HUES6 (cell line): ENCODE results near the gene MOCS2.

Experiments used
- H3K27ac ChIP-seq: 2 replicates; pipeline ENCODE4 v1.7.0; 2013; ENCODE audit warnings: low read depth, mild to moderate bottlenecking, low read length, inconsistent platforms
- H3K27me3 ChIP-seq: 2 replicates; pipeline ENCODE4 v1.6.1; 2013; ENCODE audit warnings: low read length; ENCODE audit not compliant: control insufficient read depth, insufficient read depth
- H3K36me3 ChIP-seq: 2 replicates; pipeline ENCODE4 v1.6.1; 2013; ENCODE audit warnings: low read length; ENCODE audit not compliant: control insufficient read depth, insufficient read depth
- H3K4me1 ChIP-seq: 2 replicates; pipeline ENCODE4 v1.6.1; 2013; ENCODE audit warnings: low read length; ENCODE audit not compliant: control insufficient read depth, insufficient read depth
- H3K4me3 ChIP-seq: 2 replicates; pipeline ENCODE4 v1.5.1; 2013; ENCODE audit warnings: low read depth, low read length
- H3K9ac ChIP-seq: one replicate; pipeline ENCODE4 v1.6.1; 2013; ENCODE audit warnings: mild to moderate bottlenecking, low read length
- H3K9me3 ChIP-seq: 2 replicates; pipeline ENCODE4 v1.6.1; 2013; ENCODE audit warnings: low read depth, low read length; ENCODE audit not compliant: control insufficient read depth, insufficient read depth

Gene MOCS2

DNA sequence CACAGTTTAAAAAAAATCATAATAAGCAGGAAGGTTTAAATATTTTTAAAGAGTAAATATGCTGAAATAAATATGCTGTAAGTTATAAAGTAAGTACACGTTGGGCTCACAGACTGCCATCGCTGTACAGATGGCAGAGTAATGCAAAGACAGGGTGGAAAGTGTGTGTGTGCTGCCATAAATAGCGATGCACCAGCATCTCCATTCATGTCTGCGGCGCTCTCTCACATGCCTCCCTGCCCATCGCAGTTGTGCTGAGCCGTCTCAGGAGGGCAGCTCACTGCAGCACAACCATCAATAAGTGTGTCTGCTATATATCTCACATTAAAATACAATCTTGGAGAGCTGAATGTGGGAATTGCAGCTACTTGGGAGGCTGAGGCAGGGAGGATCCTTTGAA, 14.3 kb downstream of the MOCS2 start:
- Histone ChIP-seq H3K9me3 (no peaks in the 10 kb centered on the region), H3K4me1 (no peaks in the 10 kb centered on the region), H3K27me3 (no peaks in the 10 kb centered on the region), H3K4me3 (no peak overlapping the region), H3K36me3 (peaks cover 9% of the 10 kb centered on the region; the same call in 1 of the 2 replicates), H3K9ac (no peak overlapping the region), H3K27ac (no peak overlapping the region)

DNA sequence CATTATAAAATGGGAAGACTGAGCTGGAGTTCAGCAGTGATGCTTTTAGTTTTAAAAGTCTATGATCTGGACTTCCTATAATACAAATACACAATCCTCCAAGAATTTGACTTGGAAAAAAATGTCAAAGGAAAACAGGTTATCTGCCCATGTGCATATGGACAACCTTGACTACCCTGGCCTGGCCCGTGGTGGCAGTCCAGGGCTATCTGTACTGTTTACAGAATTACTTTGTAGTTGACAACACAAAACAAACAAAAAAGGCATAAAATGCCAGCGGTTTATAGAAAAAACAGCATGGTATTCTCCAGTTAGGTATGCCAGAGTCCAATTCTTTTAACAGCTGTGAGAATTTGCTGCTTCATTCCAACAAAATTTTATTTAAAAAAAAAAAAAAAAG, 17.3 kb downstream of the MOCS2 start:
- H3K4me3 ChIP-seq = no peak overlapping the region
- H3K27ac ChIP-seq = no peak overlapping the region
- H3K9ac ChIP-seq = no peak overlapping the region
- no peaks in the 10 kb centered on the region for H3K4me1 ChIP-seq
- H3K27me3 ChIP-seq = no peaks in the 10 kb centered on the region
- H3K9me3 ChIP-seq = no peaks in the 10 kb centered on the region
- no peaks in the 10 kb centered on the region for H3K36me3 ChIP-seq

DNA sequence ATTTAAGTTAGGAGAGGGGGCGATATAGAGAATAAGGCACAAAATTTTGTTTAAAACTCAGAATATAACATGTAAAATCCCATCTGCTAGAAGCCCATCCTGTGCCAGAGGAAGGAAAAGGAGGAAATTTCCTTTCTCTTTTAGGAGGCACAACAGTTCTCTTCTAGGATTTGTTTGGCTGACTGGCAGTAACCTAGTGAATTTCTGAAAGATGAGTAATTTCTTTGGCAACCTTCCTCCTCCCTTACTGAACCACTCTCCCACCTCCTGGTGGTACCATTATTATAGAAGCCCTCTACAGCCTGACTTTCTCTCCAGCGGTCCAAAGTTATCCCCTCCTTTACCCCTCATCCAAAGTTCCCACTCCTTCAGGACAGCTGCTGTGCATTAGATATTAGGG, 18.3 kb downstream of the MOCS2 start:
- Histone ChIP-seq H3K27me3 (no peaks in the 10 kb centered on the region), H3K4me1 (no peaks in the 10 kb centered on the region), H3K36me3 (no peaks in the 10 kb centered on the region), H3K4me3 (no peak overlapping the region), H3K27ac (no peak overlapping the region), H3K9me3 (no peaks in the 10 kb centered on the region), H3K9ac (no peak overlapping the region)

DNA sequence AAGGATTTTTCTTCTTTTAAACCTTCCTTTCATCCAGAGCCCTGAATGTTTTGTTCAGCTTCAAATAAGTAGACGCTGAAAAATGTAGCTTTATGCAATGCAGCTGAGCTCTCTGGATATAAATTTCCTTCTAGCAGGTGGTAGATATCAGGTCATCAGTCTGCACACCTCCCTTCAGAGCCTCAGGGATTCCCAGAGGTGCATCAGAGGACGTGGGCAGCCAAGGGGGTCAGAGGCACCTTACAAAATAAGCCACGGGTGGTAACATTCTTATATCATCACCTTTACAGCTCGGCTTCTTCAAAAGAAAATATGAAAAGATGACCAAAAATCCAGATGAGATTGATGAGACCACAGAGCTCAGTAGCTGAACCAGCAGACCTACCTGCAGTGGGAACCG, 19.3 kb downstream of the MOCS2 start:
- Histone ChIP-seq H3K4me3 (no peak overlapping the region), H3K27ac (no peak overlapping the region), H3K9ac (no peak overlapping the region)

DNA sequence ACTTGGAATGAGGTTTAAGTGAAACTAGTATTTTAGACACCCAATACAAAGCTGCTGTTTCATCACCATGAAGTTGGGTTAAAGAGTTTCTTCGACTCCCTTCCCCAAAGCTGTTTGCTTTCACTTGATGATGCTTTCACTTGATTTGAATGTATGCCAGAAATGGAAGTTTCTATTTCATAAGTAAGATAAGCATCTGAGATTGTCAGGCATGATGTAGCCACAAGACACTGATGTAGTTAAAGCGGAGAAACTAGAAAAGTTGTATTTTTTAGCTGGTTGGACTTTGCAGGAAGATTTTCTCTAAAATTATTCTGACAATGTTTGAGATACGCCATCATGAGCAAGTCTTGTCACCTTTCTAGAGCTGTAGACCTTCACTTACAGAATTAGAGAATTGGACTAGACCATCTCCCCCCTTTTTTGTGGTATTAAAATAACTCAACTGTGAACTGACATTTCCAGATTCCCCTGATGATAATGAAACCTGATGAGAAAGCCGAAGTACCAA, 20.0 kb downstream of the MOCS2 start:
- Histone ChIP-seq H3K4me3 (no peak overlapping the region), H3K9me3 (no peaks in the 10 kb centered on the region), H3K27me3 (no peaks in the 10 kb centered on the region), H3K9ac (no peak overlapping the region), H3K27ac (no peak overlapping the region), H3K4me1 (no peaks in the 10 kb centered on the region), H3K36me3 (no peaks in the 10 kb centered on the region)

More for the DNA sequence above, 19.3 kb downstream of the MOCS2 start:
- Histone ChIP-seq H3K36me3 (no peaks in the 10 kb centered on the region), H3K27me3 (no peaks in the 10 kb centered on the region), H3K4me1 (no peaks in the 10 kb centered on the region), H3K9me3 (no peaks in the 10 kb centered on the region)

DNA sequence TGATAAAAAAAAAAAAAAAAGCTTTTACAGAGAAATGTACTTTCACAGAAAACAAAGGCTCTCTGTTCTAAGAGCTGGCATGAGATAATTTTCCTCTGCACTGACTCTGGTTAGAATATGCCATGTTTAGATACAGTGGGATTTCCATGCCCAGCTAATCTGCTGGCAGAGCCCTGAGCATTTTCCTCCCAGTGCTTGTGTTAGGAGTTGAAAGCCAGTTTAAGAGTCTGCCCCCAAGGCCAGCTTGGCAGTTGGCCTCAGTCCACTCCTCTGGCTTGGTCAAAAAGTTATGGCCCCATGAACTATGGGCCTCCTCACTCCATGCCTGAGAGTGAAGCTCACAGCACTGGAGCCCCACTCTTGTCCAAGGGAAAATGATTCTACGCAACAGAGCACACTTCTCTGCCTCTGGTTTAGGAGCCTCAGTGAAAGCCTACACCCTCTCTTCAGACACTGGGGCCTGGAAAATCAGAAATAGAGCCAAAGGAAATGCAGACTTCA, 21.9 kb downstream of the MOCS2 start:
- Histone ChIP-seq H3K9me3 (no peaks in the 10 kb centered on the region), H3K27ac (no peak overlapping the region), H3K9ac (no peak overlapping the region), H3K4me1 (no peaks in the 10 kb centered on the region), H3K4me3 (no peak overlapping the region), H3K36me3 (peaks cover 2% of the 10 kb centered on the region; the same call in 1 of the 2 replicates), H3K27me3 (no peaks in the 10 kb centered on the region)

DNA sequence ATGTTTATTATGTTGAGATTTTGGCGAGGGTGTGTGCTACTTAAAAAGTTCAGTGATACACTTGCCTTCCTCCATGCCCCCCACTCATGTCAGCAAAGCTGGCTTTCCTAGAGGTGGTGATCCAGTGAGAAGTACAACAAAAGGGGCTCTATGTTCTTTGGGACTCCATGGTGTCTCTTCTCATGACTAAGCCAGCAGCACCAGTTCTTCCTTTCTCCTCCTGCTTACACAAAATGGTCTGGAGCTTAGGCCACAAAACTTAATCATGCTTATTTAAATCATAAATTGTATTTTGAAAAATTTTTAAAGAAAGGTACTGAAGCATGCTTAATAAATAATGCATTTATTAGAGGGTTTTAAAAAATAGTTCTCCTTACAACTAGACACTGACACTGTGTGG, 22.4 kb downstream of the MOCS2 start:
- H3K27ac ChIP-seq = no peak overlapping the region
- H3K4me1 ChIP-seq = no peaks in the 10 kb centered on the region
- no peaks in the 10 kb centered on the region for H3K9me3 ChIP-seq
- H3K27me3 ChIP-seq = no peaks in the 10 kb centered on the region
- H3K4me3 ChIP-seq = no peak overlapping the region
- no peak overlapping the region for H3K9ac ChIP-seq
- peaks cover 2% of the 10 kb centered on the region; the same call in 1 of the 2 replicates for H3K36me3 ChIP-seq

DNA sequence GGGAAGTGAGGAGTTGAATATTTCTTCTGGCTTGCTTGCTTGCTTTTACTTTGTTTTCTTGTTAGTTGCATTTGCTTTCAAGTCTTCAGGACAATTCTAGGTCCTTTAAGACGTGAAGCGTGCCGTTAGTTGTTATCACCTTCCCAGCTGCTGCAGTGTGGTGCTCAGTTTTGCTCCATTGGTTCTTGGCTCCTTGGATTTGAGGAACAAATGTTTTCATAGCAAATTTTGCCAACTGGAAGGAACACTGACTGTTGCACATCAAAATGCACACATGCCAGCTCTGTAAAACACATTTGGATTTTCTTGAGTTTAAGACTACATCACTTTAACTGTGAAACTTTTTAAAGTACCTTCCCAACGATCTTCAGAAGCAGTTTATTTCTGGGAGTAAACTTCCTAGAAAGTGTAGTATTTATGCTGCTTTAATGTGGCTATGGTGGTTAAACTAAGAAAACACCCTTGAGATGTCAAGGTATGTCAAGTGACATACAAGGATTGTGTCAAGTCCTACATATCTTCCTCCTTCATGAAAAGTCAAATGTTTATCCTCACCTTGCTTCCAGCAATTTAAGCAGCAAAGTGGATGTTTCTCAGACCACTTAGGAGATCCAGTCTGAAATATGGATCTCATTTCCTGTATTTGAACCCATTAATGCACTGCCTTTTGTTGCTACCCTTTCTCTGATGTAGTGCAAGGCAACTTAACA, 24.9 kb downstream of the MOCS2 start:
- no peak overlapping the region for H3K9ac ChIP-seq
- H3K4me1 ChIP-seq = no peaks in the 10 kb centered on the region
- H3K27me3 ChIP-seq = no peaks in the 10 kb centered on the region
- peaks cover 2% of the 10 kb centered on the region; the same call in 1 of the 2 replicates for H3K36me3 ChIP-seq
- H3K27ac ChIP-seq = no peak overlapping the region
- H3K9me3 ChIP-seq = no peaks in the 10 kb centered on the region
- H3K4me3 ChIP-seq = no peak overlapping the region

DNA sequence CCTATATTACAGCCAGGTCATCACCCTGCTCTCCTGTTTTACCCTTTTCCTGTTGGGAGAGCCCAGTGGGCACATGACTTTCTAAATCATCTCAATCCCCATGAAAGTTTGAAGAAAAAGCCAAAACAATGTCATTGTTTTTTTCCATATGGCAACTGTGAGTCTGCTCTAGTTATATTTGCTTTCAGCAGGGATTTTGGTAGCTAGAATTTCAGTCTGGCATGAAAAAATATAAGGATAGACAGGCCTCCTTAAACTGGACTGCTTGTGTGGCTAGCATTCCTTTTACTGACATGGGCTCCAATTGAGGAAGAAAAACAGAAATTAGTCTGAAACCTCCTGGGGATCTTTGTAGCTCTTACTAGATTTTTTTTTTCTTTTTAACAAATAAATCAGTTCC, 25.6 kb downstream of the MOCS2 start:
- no peaks in the 10 kb centered on the region for H3K4me1 ChIP-seq
- H3K9me3 ChIP-seq = no peaks in the 10 kb centered on the region
- no peak overlapping the region for H3K27ac ChIP-seq
- H3K27me3 ChIP-seq = no peaks in the 10 kb centered on the region
- peaks cover 2% of the 10 kb centered on the region; the same call in 1 of the 2 replicates for H3K36me3 ChIP-seq
- no peak overlapping the region for H3K4me3 ChIP-seq
- H3K9ac ChIP-seq = no peak overlapping the region

DNA sequence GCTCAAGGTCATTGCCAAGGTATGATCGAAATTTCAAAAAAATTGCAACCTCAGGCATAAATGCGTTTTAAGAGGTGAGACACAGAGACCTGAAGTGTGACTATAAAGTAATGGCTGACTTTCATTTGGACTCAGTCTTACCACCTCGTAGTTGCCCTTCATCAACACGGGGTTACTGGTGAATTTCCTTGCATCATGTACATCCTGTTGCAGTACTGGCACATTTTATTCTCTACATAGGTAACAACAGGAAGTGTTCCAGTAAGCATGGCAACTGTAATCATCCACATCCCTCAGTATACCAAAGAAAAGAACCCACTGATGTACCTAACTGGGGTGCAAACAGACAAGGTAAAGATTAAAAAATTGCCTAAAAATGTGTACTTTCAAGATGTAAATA, 29.3 kb downstream of the MOCS2 start:
- Histone ChIP-seq H3K27ac (no peak overlapping the region), H3K9ac (no peak overlapping the region), H3K36me3 (peaks cover 5% of the 10 kb centered on the region; the same call in 1 of the 2 replicates)

DNA sequence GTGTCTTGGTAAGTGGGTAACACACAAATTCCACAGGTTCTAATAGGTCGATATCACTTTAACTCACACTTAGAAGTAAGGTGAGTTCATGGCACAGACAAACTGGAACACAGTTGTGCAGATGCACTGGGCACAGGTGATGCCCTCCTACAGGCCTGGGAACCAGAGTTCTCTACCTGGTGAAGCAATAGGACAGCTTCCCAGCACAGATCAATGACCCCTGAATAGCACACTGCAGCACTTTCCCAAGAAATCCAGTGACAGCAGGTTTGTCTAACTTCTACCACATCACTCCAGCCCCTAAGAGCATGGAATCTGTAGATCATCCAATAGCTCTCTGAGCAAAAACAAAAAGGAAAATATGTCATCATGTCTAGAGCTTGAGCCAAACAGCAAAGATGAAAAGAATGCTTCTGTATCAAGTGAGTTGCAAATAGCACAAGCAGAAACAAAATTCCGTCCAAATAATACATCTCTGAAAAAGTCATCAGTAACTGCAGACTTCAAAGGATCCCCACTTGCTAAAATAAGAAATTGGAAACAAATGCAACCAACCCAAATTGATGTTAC, 33.5 kb downstream of the MOCS2 start:
- Histone ChIP-seq H3K9ac (no peak overlapping the region), H3K36me3 (peaks cover 6% of the 10 kb centered on the region; the same call in 1 of the 2 replicates), H3K27ac (no peak overlapping the region), H3K9me3 (no peaks in the 10 kb centered on the region), H3K4me1 (no peaks in the 10 kb centered on the region), H3K4me3 (no peak overlapping the region), H3K27me3 (no peaks in the 10 kb centered on the region)

More for the DNA sequence above, 29.3 kb downstream of the MOCS2 start:
- H3K4me3 ChIP-seq = no peak overlapping the region
- H3K4me1 ChIP-seq = no peaks in the 10 kb centered on the region
- H3K27me3 ChIP-seq = no peaks in the 10 kb centered on the region
- H3K9me3 ChIP-seq = no peaks in the 10 kb centered on the region
